OCI-LY1 (cell line): ENCODE measurements around the gene RTKN2.

Experiments
- H2AFZ ChIP-seq: fragments of 200-600 bp; sonication (generic), shearing (Covaris generic); 2 replicates; pipeline ENCODE4 v1.6.0; 2014; ENCODE audit warnings: antibody characterized with exemption, mild to moderate bottlenecking, low read length
- H3F3A ChIP-seq: fragments of 200-600 bp; sonication (generic), shearing (Covaris generic); 2 replicates; pipeline ENCODE4 v1.6.0; 2014; ENCODE audit warnings: mild to moderate bottlenecking, antibody characterized with exemption, low read length, moderate library complexity; ENCODE audit not compliant: insufficient read depth
- H3K27ac ChIP-seq: fragments of 200-600 bp; sonication (generic); 2 replicates; pipeline ENCODE4 v1.5.1; 2014; ENCODE audit warnings: low read length, mixed run types, mild to moderate bottlenecking, low read depth; ENCODE audit not compliant: poor library complexity, severe bottlenecking
- H3K27me3 ChIP-seq: fragments of 200-600 bp; sonication (generic); 2 replicates; pipeline ENCODE4 v1.6.0; 2014; ENCODE audit warnings: antibody characterized with exemption, mild to moderate bottlenecking, low read length, moderate library complexity; ENCODE audit not compliant: insufficient read depth
- H3K36me3 ChIP-seq: fragments of 200-600 bp; sonication (generic); 2 replicates; pipeline ENCODE4 v1.6.1; 2014; ENCODE audit warnings: mild to moderate bottlenecking, antibody characterized with exemption, low read length, moderate library complexity, mixed read lengths; ENCODE audit not compliant: insufficient read depth
- H3K4me1 ChIP-seq: fragments of 200-600 bp; sonication (generic); 2 replicates; pipeline ENCODE4 v1.5.1; 2014; ENCODE audit warnings: mild to moderate bottlenecking, low read length, moderate library complexity; ENCODE audit not compliant: insufficient read depth, severe bottlenecking
- H3K4me2 ChIP-seq: fragments of 200-600 bp; sonication (generic), shearing (Covaris generic); 2 replicates; pipeline ENCODE4 v1.6.1; 2014; ENCODE audit warnings: low read length
- H3K4me3 ChIP-seq: fragments of 200-600 bp; sonication (generic); 2 replicates; pipeline ENCODE4 v1.5.1; 2014; ENCODE audit warnings: low read length, low read depth, mild to moderate bottlenecking, mixed read lengths; ENCODE audit not compliant: poor library complexity, severe bottlenecking
- H3K79me2 ChIP-seq: fragments of 200-600 bp; shearing (Covaris generic); 2 replicates; pipeline ENCODE4 v1.6.1; 2016; ENCODE audit warnings: mixed run types, low read length, mixed read lengths; ENCODE audit not compliant: insufficient read depth
- H3K9ac ChIP-seq: fragments of 200-600 bp; sonication (generic), shearing (Covaris generic); 2 replicates; pipeline ENCODE4 v1.6.1; 2014; ENCODE audit warnings: mild to moderate bottlenecking, low read length, mixed read lengths
- H3K9me2 ChIP-seq: fragments of 200-600 bp; sonication (generic), shearing (Covaris generic); 2 replicates; pipeline ENCODE4 v1.6.1; 2014; ENCODE audit warnings: low read depth, mild to moderate bottlenecking, low read length, mixed read lengths
- H3K9me3 ChIP-seq: fragments of 200-600 bp; shearing (Covaris generic); 2 replicates; pipeline ENCODE4 v1.6.1; 2014; ENCODE audit warnings: low read length, mixed read lengths
- H4K20me1 ChIP-seq: fragments of 200-600 bp; sonication (generic), shearing (Covaris generic); 2 replicates; pipeline ENCODE4 v1.6.0; 2016; ENCODE audit warnings: mild to moderate bottlenecking, low read length; ENCODE audit not compliant: insufficient read depth
- CTCF ChIP-seq: fragments of 200-600 bp; sonication (generic), shearing (Covaris generic); IDR thresholded peaks from 2 replicates; pipeline ENCODE4 v1.5.1; 2017; ENCODE audit warnings: mild to moderate bottlenecking, antibody characterized with exemption, low read length, moderate library complexity, mixed read lengths
- EZH2 ChIP-seq: fragments of 200-600 bp; sonication (generic), shearing (Covaris generic); IDR thresholded peaks from 2 replicates; pipeline ENCODE4 v1.8.0; 2017; ENCODE audit warnings: borderline replicate concordance, mixed run types, mild to moderate bottlenecking, antibody characterized with exemption, low read length, moderate library complexity, mixed read lengths

Gene RTKN2

DNA sequence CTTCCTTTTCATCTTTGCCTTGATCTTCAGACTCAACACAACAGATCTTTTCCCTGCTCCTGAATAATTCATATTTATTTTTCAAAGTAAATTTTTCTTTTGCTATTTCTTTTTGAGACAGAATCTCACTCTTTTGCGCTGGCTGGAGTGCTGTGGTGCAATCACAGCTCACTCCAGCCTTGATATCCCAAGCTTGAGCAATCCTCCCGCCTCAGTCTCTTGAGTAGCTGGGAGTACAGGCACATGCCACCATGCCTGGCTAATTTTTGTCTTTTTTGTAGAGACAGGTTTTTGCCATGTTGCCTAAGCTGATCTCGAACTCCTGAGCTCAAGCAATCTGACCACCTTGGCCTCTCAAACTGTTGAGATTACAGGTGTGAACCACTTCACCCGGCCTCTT, 9.2 kb downstream of the RTKN2 start:
- H2AFZ ChIP-seq: no peak overlapping the region
- H3K9me3 ChIP-seq: no peaks in the 10 kb centered on the region
- no peak for TF ChIP-seq EZH2
- no peak for TF ChIP-seq CTCF
- H3K36me3 ChIP-seq: peaks cover 60% of the 10 kb centered on the region
- no peak overlapping the region for H3K9ac ChIP-seq
- H4K20me1 ChIP-seq: no peaks in the 10 kb centered on the region
- peaks cover 12% of the 10 kb centered on the region for H3K4me1 ChIP-seq
- H3K4me2 ChIP-seq: no peak overlapping the region
- H3K79me2 ChIP-seq: peaks cover 21% of the 10 kb centered on the region
- H3K27ac ChIP-seq: no peak overlapping the region
- no peak overlapping the region for H3K4me3 ChIP-seq
- H3K27me3 ChIP-seq: no peaks in the 10 kb centered on the region
- H3F3A ChIP-seq: no peaks in the 10 kb centered on the region
- no peaks in the 10 kb centered on the region for H3K9me2 ChIP-seq

DNA sequence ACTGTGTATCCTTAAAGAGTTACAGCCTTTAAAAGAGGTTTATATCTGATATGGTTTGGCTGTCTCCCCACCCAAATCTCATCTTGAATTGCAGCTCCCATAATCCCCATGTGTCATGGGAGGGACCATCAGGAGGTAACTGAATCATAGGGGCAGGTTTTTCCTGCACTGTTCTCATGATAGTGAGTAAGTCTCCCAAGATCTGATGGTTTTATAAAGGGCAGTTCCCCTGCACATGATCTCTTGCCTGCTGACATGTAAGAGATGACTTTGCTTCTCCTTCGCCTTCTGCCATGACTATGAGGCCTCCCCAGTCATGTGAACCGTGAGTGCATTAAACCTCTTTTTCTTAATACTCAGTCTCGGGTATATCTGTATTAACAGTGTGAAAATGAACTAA, 9.7 kb downstream of the RTKN2 start:
- Histone ChIP-seq H4K20me1 (no peaks in the 10 kb centered on the region), H3K27me3 (no peaks in the 10 kb centered on the region), H3K4me1 (peaks cover 7% of the 10 kb centered on the region), H3K9me3 (no peaks in the 10 kb centered on the region), H3K36me3 (peaks cover 64% of the 10 kb centered on the region), H3K79me2 (peaks cover 15% of the 10 kb centered on the region), H3K4me2 (no peak overlapping the region), H3K4me3 (no peak overlapping the region), H3K9ac (no peak overlapping the region), H2AFZ (no peak overlapping the region), H3K27ac (no peak overlapping the region), H3K9me2 (no peaks in the 10 kb centered on the region), H3F3A (no peaks in the 10 kb centered on the region)
- TF ChIP-seq EZH2 (no peak), CTCF (no peak)

GRCh38 chr10:62253704-62254103, 14.9 kb downstream of the RTKN2 start:
- H3K4me3 ChIP-seq: no peak overlapping the region
- peaks cover 20% of the 10 kb centered on the region for H3K36me3 ChIP-seq
- H3K27ac ChIP-seq: no peak overlapping the region
- no peak overlapping the region for H2AFZ ChIP-seq
- no peak for TF ChIP-seq EZH2
- TF ChIP-seq CTCF: no peak
- peaks cover 18% of the 10 kb centered on the region; the same call in 1 of the 2 replicates for H3K79me2 ChIP-seq
- H3K9ac ChIP-seq: no peak overlapping the region
- no peaks in the 10 kb centered on the region for H3K9me3 ChIP-seq
- H3K4me2 ChIP-seq: no peak overlapping the region
- H4K20me1 ChIP-seq: no peaks in the 10 kb centered on the region
- H3F3A ChIP-seq: no peaks in the 10 kb centered on the region; the same call in 1 of the 2 replicates
- no peaks in the 10 kb centered on the region for H3K27me3 ChIP-seq
- H3K4me1 ChIP-seq: peaks cover 17% of the 10 kb centered on the region
- no peaks in the 10 kb centered on the region for H3K9me2 ChIP-seq
